Measurements from ENCODE around the gene MEGF10.
A peak's percentile ranks its signal among the peaks of the same experiment; 100 is the strongest.

Gene MEGF10

DNA sequence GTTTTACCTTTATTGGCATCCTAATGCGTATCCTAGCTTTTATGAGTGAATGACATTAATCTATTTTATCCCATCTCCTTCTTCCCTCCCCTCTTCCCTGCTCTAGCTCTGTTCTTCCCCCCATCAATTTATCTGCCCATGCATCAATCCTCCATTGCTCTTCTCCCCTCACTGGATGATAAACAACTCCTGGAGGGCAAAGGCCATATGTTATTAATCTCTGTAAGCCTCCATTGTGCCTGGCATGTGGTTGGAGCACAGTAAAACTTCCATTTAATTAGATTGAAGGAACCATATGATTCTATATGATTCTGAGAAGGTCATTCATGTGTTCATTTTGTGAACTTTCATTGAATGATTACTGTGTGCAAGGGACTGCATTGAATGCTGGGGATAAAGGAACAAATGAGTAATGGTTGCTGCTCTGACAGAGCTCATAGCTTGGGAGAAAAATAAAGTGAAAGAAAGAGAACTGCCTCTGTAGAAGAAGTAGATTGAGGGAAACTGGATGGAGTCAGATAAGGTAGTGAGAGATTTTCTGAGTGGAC is 85.0 kb downstream of the MEGF10 start:
- DNase-seq: no peak

DNA sequence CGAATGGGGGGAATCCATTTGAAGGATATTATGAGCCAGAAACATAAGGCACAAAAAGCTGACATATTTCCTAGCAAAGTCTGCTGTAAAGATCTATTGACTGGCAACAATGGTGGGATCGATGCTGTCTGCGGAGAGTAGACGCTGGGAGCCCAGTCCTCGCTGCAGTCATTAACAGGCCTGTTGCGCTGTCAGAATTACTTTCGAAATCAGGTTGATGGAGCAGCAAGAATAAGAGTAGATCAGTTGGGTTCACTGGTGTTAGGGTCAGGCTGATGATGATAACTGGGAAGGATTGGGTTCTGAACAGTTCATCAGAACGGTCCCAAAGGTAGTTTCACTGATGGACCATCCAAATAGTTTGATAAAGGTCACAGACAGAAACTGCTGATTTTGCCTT is 87.1 kb downstream of the MEGF10 start:
- DNase-seq: no peak

DNA sequence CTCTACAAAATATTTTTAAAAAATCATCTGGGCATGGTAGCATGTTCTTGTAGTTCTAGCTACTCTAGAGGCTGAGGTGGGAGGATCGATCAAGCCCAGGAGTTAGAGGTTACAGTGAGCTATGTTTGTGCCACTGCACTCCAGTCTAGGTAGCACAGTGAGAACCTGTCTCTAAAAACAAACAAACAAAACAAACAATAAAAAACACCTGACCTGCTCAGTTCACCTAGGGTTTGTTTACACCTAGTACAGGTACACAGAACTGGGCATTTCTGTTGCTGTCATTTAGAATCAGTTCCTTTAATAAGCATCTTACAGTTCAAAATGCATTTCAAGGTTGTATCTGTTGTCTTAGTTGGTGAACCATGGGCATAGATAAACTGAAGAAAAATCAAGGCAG is 95.3 kb downstream of the MEGF10 start:
- DNase-seq: no peak

DNA sequence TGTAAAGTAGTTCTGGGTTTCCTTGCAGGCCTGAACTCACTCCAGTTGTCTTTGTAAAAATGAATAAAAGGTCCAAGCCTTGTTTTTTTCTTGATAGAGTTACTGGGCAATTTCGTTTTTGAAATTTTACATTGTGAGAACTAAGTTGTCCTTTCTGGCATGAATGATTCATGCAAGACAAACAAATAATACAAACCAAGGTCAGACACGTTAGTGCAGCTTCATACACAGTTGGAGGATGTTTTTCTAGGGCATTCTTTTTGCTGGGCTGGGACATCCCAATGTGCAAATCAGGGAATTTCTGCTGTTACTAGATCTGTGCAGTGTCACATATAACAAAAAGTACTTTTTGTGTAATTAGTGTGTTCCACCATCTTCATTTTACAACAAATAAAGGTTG is 96.0 kb downstream of the MEGF10 start:
- DNase-seq: peak; percentile 73

DNA sequence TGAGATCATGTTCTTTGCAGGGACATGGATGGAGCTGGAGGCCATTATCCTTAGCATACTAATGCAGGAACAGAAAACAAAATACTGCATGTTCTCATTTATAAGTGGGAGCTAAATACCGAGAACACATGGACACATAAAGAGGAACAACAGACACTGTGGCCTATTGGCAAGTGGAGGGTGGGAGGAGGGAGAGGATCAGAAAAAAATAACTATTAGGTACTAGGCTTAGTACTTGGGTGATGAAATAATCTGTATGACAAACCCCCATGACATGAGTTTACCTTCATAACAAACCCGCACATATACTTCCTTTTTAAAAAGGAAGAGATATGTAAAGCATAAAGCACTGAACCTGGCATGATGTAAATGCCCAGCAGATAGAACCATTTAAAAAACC is 99.0 kb downstream of the MEGF10 start:
- no peak for DNase-seq

DNA sequence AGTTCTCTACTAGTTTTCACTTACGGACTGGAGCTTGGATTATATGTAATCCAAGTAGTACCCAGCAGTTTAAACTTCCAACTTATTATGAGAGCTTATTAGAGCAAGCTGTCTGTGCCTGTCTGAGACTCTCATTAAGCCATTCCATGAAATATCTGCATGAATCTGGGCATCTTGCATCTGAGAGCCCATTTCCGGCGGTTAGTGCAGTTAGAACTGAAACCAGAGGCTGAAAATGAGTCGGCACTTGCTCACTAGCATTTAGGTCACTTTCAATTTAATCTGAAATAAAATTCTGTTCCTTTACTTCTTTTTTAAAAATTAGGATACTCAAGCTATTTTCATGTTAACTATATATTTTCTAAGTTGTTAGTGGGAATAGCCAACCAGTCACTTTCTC is 102.2 kb downstream of the MEGF10 start:
- DNase-seq: peak; percentile 40

DNA sequence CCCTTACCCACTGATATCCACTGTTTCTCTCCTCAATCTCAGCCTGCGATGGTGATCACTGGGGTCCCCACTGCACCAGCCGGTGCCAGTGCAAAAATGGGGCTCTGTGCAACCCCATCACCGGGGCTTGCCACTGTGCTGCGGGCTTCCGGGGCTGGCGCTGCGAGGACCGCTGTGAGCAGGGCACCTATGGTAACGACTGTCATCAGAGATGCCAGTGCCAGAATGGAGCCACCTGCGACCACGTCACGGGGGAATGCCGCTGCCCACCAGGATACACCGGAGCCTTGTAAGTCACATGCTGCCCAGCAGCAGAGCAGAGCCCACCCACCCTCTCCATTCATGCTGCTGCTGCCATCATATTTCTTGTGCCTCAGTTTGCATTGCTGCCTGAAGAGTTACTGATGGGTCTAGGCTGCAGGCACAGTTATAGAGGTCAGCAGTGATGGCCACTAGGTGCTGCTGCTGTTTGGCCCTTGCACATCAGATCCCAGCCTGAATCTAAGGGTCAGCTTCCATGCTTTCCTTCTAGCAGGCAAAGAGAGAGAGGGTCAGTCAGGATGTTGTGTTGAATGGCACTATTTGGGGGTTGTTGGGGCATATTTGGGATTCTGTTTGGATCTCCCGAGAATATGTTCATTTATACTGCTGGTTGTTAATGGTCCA is 106.0 kb downstream of the MEGF10 start:
- no peak for DNase-seq

DNA sequence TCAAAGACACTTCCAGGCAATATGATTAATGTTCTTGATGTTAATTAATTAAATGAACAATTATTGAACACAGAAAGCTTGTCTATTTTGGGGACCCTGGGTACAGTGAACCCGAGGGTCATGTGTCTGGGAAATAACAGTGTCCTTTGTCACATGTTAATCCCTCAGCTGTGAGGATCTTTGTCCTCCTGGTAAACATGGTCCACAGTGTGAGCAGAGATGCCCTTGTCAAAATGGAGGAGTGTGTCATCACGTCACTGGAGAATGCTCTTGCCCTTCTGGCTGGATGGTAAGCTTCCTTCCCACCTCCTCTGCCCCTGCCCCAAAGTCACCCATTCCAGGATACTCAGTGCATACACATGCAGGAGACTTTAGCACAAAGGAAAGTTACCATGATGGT is 107.9 kb downstream of the MEGF10 start:
- no peak for DNase-seq

DNA sequence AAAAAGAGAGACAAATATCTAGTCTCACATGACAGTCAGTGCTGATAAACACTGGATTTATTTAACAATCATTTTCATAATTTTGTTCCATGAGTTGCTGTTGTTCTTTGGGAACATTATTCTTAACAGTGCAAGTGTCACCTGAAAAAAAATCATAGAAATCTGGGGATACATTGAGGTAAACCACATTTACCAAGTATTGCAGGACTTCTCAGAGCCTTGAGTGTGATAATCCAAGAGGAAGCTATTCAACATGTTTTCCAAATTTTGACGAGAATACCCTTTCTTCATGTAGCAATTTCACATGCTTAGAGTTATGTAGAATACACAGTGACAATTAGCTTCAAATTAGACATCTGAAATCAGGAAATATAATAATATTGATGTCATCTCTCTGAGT is 108.5 kb downstream of the MEGF10 start:
- no peak for DNase-seq

DNA sequence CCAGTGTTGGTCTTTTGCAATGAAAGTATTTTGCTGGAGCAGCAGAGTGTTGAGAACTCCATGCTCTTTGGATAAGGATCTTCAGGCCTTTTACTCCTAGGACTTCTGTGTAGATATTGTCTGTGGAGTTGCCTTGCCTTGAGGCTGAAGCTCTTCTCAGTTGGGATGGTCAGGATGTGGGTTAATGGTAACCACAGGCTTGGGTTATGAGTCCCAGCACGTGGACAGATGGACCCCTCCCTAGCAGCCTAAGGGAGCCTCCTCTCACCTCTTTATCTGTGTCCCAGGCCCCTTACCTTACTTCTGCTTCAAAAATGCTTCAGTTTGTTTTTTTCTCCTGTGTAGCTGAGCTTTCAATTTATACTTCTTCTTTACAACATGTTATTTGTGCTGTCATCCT is 109.9 kb downstream of the MEGF10 start:
- DNase-seq: no peak

DNA sequence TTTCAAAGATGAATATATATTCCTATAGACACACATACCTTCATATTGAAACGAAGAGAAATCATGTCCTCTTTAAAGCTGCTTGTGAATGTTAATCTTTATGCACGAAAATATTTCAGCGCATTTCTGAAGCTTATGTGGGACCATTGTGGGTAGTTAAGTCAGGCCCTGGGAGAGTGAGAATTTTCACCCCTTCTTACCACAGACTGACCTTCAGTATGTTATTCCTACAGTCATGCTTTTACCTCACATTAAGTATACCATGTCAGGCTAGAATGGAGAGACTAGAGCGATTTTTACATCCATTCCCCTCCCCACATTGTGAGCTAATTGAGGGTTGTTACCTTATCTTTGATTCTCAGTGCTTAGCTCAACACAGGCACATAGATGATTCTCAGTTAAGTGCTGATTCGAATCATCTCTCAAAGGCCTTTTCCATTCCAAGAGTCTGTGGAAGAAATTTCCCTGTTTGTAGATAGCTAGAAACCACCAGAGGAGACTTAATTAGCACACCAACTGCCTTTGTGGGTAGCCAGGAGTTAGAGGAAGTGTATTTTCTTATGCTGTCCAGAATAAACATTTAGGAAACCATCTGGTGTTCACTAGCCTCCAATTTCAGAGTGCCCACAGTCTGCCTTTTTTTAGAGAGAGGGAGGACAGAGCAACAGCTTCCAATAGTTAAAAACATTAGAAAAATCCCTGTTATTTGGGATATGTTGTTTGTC is 110.5 kb downstream of the MEGF10 start:
- no peak for DNase-seq

DNA sequence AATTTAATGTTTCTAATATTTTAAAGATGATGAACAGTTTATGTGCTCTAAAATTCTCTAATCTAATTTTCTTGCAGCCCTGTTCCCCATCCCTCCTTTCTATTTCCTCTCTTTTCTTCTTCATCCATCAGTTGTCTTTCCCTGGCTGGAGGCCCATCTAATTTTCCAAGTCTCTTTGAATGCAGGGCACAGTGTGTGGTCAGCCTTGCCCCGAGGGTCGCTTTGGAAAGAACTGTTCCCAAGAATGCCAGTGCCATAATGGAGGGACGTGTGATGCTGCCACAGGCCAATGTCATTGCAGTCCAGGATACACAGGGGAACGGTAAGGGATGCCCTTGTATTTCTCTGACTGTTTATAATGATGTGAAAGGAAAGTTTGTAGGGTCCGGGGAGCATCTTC is 111.8 kb downstream of the MEGF10 start:
- no peak for DNase-seq

DNA sequence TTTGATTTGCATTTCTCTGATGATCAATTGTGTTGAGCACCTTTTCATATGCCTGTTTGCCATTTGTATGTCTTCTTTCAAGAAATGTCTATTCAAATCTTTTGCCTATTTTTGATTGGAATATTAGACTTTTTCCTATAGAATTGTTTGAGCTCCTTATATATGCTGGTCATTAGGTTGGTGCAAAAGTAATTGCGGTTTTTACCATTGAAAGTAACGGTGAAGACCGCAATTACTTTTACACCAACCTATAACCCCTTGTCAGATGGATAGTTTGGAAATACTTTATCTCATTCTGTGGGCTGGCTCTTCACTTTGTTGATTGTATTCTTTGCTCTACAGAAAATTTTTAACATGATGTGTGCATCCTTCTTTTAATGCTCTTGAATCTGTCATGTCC is 113.6 kb downstream of the MEGF10 start:
- DNase-seq: no peak

DNA sequence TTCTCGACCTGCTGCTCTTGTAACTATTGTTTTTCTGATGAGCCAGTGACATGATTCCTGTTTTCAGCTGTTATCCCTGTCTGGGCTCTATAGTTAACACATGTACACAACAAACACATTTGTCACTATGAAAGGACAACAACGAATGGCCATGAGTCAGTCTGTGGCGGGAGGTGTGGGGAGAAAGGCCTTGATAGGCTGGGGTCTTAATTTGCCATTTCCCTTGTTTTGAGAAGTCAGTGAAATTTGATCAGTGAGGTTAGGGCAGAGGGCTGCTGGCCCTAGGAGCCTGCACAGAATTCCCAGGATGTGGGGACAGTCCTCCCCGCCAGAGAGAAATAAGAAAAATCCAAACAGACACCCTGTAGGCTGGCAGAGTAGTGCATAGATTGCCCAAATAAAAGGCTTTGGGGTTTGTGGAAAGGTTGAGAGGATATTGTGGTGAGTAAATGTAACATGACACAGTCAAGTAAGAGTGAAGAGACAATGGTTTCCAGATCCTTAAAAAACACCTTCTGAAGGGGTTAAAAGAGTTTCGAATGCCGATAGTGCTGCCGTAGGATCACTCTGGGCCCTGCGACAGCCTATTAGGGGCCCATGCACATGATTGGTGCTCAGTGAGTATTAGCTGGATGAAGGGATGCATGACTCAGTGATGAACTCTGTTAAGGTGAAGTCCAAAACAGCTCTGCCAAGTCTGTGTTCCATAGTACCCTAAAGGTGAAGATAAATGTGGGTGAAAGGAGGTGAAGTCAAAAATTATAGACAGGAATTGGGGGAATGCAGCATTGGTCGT is 115.9 kb downstream of the MEGF10 start:
- no peak for DNase-seq

DNA sequence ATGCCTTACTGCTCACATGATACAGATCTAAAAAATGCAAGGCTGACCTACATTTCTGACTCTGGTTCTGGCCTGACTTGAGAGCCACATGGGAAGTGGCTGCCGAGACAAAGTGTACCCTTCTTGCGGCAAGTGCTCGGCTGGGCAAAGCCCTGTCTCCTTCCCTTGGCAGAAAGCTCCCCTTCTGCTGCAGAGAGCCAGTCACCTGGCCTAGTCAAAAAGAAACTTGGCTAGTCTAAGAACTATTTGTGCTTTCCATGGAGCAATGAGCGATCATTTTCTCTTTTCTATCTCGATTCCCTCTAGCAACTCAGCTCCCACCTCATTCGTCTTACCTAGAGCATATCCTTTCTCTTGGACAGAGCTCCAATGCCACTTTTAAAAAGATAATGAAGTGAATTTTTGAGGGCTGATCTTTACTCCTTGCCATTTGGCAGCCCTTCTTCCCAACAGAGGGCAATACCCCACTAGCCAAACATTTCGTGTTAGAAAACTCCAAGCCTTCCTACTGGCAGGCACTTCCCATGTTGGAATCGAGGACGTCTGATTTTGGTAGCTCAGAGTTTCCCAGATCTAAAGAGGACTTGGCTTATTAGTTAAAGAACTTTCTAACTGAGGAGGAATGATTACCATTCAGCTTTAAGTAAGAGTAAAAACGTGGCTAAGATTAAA is 118.8 kb downstream of the MEGF10 start:
- DNase-seq: no peak

DNA sequence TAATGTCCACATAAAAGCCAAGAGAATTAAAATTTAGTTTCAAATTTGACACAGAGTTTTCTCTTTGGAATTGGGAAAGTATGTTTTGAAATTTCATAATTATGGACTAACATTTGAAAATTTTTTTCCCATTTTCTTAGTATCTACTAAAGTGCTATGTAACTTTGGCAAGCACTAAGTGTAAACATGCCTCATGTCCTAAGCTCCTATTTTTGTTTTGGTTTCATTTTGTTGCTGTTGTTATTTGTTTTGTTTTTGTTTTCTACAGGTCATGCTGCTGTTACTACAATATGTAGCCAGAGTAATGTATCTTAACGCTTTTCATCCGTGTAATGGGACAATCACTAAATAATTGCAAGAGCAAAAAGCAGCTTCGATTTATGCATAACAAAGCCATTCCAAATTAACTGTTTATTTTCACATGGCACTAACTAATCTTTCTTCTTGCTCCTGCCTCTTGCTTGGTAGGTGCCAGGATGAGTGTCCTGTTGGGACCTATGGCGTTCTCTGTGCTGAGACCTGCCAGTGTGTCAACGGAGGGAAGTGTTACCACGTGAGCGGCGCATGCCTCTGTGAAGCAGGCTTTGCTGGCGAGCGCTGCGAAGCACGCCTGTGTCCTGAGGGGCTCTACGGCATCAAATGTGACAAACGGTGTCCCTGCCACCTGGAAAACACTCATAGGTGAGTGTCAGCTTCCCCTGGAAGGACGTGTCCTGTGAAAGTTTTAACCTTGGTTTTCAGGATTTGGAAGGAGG is 119.5 kb downstream of the MEGF10 start:
- no peak for DNase-seq

DNA sequence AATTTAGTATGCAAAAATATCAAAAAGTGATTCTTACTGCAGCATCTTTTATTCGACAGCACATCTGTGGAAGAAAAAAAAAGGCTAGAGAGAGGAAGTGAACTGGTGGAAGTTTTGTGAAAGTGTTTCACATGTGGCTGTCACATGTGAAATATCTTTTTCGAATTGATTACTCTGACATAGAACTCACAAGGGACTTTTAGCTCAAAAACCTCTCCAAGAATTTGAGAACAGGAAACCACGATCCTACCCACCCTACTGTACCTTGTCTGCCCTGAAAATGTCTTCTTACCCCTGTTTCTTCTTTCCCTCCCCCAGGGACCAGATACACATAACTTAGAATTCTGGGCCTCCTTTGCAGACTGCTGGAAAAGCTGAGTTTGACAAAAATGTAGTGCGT is 120.4 kb downstream of the MEGF10 start:
- no peak for DNase-seq

DNA sequence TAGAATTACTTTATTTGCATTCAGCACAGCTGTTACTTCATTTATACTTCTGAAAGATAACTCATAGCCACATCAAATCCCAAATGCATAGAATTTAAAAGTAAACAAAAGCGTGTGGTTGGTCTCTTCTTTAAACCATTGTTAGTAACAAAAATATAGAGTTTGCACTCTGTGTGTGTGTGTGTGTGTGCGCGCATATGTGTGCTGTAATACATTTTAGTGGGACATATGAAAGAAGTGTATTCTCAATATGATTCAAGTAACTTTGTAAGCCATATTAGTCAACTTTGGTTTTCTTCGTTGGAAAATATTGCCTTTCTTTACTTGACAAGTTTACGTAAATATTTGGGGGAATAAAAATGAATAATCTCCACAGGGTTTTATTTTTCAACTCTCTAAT is 120.8 kb downstream of the MEGF10 start:
- DNase-seq: no peak

DNA sequence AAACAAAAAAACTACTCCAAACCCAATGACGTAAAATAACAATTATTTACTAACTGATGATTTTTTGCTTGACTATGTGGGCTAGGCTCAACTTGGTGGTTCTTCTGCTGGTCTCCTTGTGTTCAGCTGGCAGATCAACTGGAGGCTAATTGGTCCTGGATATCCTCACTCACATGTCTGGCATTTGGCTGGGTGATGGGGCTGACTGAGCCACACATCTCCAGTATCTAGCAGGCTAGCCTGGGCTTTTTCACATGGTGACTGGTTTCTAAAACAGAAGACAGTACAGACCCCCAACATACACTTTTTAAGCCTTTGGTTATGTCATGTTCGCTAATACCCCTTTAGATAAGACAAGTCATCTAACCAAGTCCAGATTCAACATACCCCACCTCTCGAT is 122.1 kb downstream of the MEGF10 start:
- no peak for DNase-seq

DNA sequence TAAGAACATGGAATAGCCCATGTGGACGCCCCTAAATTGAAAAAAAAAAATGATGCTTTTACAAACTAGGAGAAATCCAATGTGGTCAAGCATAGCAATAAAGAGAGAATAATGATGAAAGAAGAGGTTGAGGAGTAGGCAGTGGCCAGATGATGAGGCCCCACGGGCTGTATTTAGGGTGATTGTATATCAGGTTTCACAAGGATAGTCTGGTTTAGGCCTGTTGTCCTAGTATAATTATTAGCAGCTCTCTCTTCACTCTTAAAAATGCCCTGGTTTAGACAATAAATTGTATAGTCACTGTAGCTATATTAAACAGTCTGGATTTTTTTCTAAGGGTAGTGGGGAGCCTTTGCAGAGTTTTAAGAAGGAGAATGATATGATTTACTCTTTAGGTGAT is 124.4 kb downstream of the MEGF10 start:
- DNase-seq: no peak

DNA sequence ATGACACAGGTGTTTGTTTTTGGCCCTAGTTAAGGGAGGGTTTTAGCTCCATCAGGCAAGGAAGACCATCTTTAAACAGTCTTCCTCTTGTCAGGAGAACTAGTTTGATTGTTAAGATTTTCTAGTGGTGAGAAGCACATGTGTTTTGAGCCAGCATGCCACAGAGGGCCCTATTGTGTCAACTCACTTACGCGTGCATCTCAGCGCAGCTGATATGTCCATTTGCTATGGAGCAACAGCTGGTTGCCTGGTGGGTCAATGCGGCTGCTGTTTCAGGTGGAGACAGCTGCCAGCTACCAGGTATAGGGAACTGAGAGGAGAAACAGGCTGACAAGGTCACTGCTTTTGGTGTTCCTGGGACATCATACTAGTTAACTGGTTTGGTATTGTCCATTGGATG is 126.3 kb downstream of the MEGF10 start:
- DNase-seq: no peak

DNA sequence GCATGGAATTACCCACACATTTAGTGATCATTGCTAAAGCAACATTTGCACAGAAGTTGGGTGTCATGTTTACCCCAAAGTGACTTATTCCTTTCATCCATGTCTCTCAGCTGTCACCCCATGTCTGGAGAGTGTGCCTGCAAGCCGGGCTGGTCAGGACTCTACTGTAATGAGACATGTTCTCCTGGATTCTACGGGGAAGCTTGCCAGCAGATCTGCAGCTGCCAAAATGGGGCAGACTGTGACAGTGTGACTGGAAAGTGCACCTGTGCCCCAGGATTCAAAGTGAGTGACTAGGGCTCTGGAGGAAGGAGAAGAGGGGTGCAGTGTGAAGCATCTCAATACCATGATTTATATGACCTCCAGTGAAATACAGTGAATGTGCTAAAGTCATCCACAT is 126.9 kb downstream of the MEGF10 start:
- no peak for DNase-seq

DNA sequence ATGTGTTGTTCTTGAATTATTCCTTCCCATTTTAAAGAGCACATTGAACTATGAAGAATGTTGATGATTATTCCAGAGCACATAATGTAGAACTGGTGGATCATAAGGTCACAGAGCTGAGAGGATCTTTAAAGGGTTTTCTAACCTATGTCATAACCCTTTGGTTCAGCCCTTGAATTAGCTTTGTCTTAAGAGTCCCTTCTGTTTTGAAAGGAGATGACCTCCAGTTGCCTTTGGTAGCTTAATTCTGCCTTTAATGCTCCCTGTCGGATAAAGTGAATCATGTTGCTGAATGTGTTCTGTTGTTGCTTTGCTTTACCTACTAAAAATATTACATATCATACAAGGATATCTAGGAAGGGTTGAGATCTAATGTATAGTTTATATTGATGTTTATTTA is 127.8 kb downstream of the MEGF10 start:
- no peak for DNase-seq
